Endothelial cell of umbilical vein (primary cell): ENCODE results near the gene ITFG1. TPM values are rescaled to one million over a fixed set of nuclear protein-coding genes. Genes with fewer than 3 reads are reported as not detected.

Experiments
- BruUV-seq: library from RNA; stranded (reverse); fragments of 400-500 nt; replicated peaks from 2 replicates; lab custom pipeline; 2021; lab: Mats Ljungman, UMichigan
- CTCF ChIA-PET: fragments of 300-600, 350-600 bp; sonication (Branson Sonifier 250); formaldehyde crosslinking; loops from one replicate; lab custom pipeline; 2021; ENCODE audit warnings: antibody characterized with exemption, inconsistent platforms; lab: Charles Lee
- POLR2A ChIA-PET: fragments of 300-600, 350-600 bp; sonication (Branson Sonifier 250); formaldehyde crosslinking; loops from one replicate; lab custom pipeline; 2021; ENCODE audit warnings: antibody characterized with exemption, inconsistent platforms; lab: Charles Lee
- DNase-seq: peaks from one replicate; pipeline ENCODE4 v3.0.0-alpha.2; 2011; ENCODE audit warnings: low read depth, low spot score
- FAIRE-seq: peaks from 2 replicates; lab custom pipeline; 2011; peaks lifted over from hg19 to GRCh38; lab: Jason Lieb, UNC
- H2AFZ ChIP-seq: 2 replicates; pipeline ENCODE4 v1.6.0; 2012; ENCODE audit warnings: low read depth, low read length, control low read depth, inconsistent platforms
- H3K27ac ChIP-seq: 2 replicates; pipeline ENCODE4 v1.5.1; 2011; ENCODE audit warnings: low read depth, mild to moderate bottlenecking, control low read depth, low read length, moderate library complexity; ENCODE audit not compliant: insufficient read depth
- H3K27me3 ChIP-seq, 2 experiments: 2 replicates each; pipeline versions ENCODE4 v1.6.0 to v1.6.1; 2011; ENCODE audit warnings: low read length in 2 of 2, mixed read lengths in 1 of 2; ENCODE audit not compliant: control insufficient read depth in 2 of 2, insufficient read depth in 2 of 2
- H3K36me3 ChIP-seq, 2 experiments: 2 replicates in 1 of 2; 3 replicates in 1 of 2; pipeline ENCODE4 v1.5.1; 2011; ENCODE audit warnings: low read length in 2 of 2, mild to moderate bottlenecking in 1 of 2, moderate library complexity in 1 of 2; ENCODE audit not compliant: control insufficient read depth in 2 of 2, insufficient read depth in 2 of 2; ENCODE audit errors: extremely low read depth in 1 of 2
- H3K4me1 ChIP-seq: 3 replicates; pipeline ENCODE4 v1.5.1; 2011; ENCODE audit warnings: mild to moderate bottlenecking, low read length; ENCODE audit not compliant: control insufficient read depth, insufficient read depth; ENCODE audit errors: extremely low read depth
- H3K4me2 ChIP-seq: 2 replicates; pipeline ENCODE4 v1.6.1; 2011; ENCODE audit warnings: low read length, control low read depth, mixed read lengths; ENCODE audit not compliant: insufficient read depth
- H3K4me3 ChIP-seq, 3 experiments: fragments of 200-600 bp in 1 of 3; sonication (generic), shearing (Covaris generic) in 1 of 3; replicated peaks in 1 of 3; 2 replicates each; pipeline ENCODE4 v1.5.1; 2011 to 2016; ENCODE audit warnings: control low read depth in 3 of 3, low read length in 3 of 3, mild to moderate bottlenecking in 2 of 3, inconsistent platforms in 1 of 3, low read depth in 1 of 3, moderate library complexity in 1 of 3; ENCODE audit not compliant: insufficient read depth in 1 of 3
- H3K79me2 ChIP-seq: 2 replicates; pipeline ENCODE4 v1.6.0; 2012; ENCODE audit warnings: low read length, inconsistent platforms; ENCODE audit not compliant: control insufficient read depth, insufficient read depth
- H3K9ac ChIP-seq: replicated peaks from 2 replicates; pipeline ENCODE3; 2011; ENCODE audit warnings: low read length, control low read depth; ENCODE audit not compliant: insufficient read depth; ENCODE audit errors: extremely low read depth
- H3K9me1 ChIP-seq: replicated peaks from 3 replicates; pipeline ENCODE4 v1.6.0; 2011; ENCODE audit warnings: mild to moderate bottlenecking, low read length; ENCODE audit not compliant: control insufficient read depth, insufficient read depth; ENCODE audit errors: extremely low read depth
- H3K9me3 ChIP-seq: replicated peaks from 2 replicates; pipeline ENCODE4 v1.5.1; 2012; ENCODE audit warnings: low read length, inconsistent platforms; ENCODE audit not compliant: control insufficient read depth, insufficient read depth
- H4K20me1 ChIP-seq: replicated peaks from 2 replicates; pipeline ENCODE3; 2011; ENCODE audit warnings: mild to moderate bottlenecking, low read length; ENCODE audit not compliant: control insufficient read depth, insufficient read depth; ENCODE audit errors: extremely low read depth
- FOS ChIP-seq: IDR thresholded peaks from 2 replicates; pipeline ENCODE4 v1.6.1; 2011; ENCODE audit warnings: mild to moderate bottlenecking, low read length, moderate library complexity, borderline replicate concordance; ENCODE audit not compliant: insufficient read depth
- GATA2 ChIP-seq: IDR thresholded peaks from 2 replicates; pipeline ENCODE4 v1.7.0; 2011; ENCODE audit warnings: low read depth, mild to moderate bottlenecking, moderate library complexity, mixed read lengths, low read length; ENCODE audit not compliant: insufficient read length, insufficient read depth
- JUN ChIP-seq: IDR thresholded peaks from 2 replicates; pipeline ENCODE4 v1.6.1; 2011; ENCODE audit warnings: borderline replicate concordance, low read depth; ENCODE audit not compliant: insufficient read length, insufficient read depth
- MYC ChIP-seq: IDR thresholded peaks from one replicate; pipeline ENCODE4 v1.6.1; 2011; ENCODE audit warnings: mild to moderate bottlenecking, low read depth, low read length
- POLR2A ChIP-seq: IDR thresholded peaks from 2 replicates; pipeline ENCODE4 v1.6.1; 2012; ENCODE audit warnings: low read depth, mild to moderate bottlenecking, control low read depth, low read length
- dilution Hi-C: fragments of 300-500 bp; cut with MboI; formaldehyde crosslinking; loops from one replicate; pipeline ENCODE4 v1.15.0; 2019; ENCODE audit warnings: low sequenced_read_pairs; ENCODE audit not compliant: extremely low pct_ligation_motif_present
- intact Hi-C: fragments of 100-400 bp; cut with micrococcal nuclease; formaldehyde crosslinking; loops from one replicate; pipeline ENCODE4 v1.10.0; 2022
- polyA plus RNA-seq, 4 experiments: library from polyadenylated mRNA; depleted of rRNA in 3 of 4; stranded (reverse) in 3 of 4; unstranded in 1 of 4; fragments of >200 nt; gene quantifications; 2 replicates each; pipeline versions ENCODE4 v1.2.1 to v1.2.3, GENCODE V29; 2011 to 2012; ENCODE audit warnings: missing spikeins in 1 of 4
- total RNA-seq: library from RNA; stranded (reverse); gene quantifications from 2 replicates; pipeline ENCODE4 v1.2.3, GENCODE V29; 2021
- TF ChIP-seq, protein P1 (sequence below), 2 donors: IDR thresholded peaks; 1 replicate in 1 of 2; 2 replicates in 1 of 2; pipeline ENCODE4 v1.5.1; 2011; ENCODE audit warnings: low read length in 2 of 2, mild to moderate bottlenecking in 2 of 2, moderate library complexity in 2 of 2, control low read depth in 1 of 2, inconsistent platforms in 1 of 2, low read depth in 1 of 2; ENCODE audit not compliant: insufficient read depth in 1 of 2; ENCODE audit errors: extremely low read depth in 1 of 2

The ITFG1 gene
- total and polyA plus RNA-seq, 2 donors (not counting 3 experiments of a cell fraction or from before 2014, with no cell fraction given) = 32.1 to 44.2 TPM

DNA sequence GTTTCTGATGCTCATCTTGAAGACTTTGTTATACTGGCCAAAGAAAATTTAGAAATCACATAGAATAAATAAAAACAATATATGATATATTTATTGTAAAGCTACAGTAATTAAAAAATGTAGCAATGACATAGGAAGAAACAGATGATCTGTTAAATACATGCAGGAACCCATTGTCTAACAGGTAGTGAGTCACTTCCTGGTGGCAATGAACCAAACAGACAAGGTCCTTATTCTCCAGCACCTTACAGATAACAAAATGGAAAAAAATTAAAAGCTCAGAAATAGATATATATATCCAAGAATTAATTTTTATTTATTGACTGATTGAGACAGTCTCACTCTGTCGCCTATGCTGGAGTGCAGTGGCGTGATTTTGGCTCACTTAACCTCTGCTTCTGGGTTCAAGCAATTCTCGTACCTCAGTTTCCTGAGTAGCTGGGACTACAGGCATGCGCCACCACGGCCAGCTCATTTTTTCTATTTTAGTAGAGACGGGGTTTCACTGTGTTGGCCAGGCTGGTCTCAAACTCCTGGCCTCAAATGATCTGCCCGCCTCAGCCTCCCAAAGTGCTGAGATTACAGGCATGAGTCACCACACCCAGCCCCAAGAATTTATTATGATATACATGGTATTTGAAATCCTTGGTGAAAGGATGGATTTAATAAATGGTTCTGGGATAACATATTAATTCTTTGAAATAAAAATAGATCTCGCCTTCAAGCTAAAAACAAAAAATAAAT lies 324.6 kb downstream of the ITFG1 start:
- Histone ChIP-seq H3K79me2 (peaks cover 29% of the 10 kb centered on the region), H2AFZ (no peak overlapping the region), H3K9me1 (no peaks in the 10 kb centered on the region), H3K27me3 (no peaks in the 10 kb centered on the region), H3K4me2 (peak overlapping the region; percentile 58), H3K36me3 (no peaks in the 10 kb centered on the region), H3K4me1 (peaks cover 33% of the 10 kb centered on the region), H3K4me3 (peak overlapping the region in 1 of 3 experiments; percentile 24), H4K20me1 (no peaks in the 10 kb centered on the region), H3K9me3 (no peaks in the 10 kb centered on the region), H3K9ac (peak overlapping the region; percentile 38), H3K27ac (peak overlapping the region; percentile 92)
- ChIA-PET POLR2A (interaction anchor here (0.6 to 1.5 kb wide), 2 partner anchors 17 to 98 kb away, joined by 3 to 6 read pairs; no protein-coding TSS in a partner anchor), CTCF (interaction anchor here (0.8 to 3.9 kb wide), 11 partner anchors 8 to 1029 kb away, joined by 3 to 40 read pairs (median 6); partner anchors contain the start of gene NETO2)
- dilution Hi-C loops = no loop called here
- TSS peak; percentile 49 for BruUV-seq
- peak; percentile 91 for DNase-seq
- intact Hi-C loops = loop anchor here (1.0 kb wide), 1 partner anchor 99 kb away; no protein-coding TSS in a partner anchor
- peak; percentile 72 for FAIRE-seq
- no peak for TF ChIP-seq POLR2A
- TF ChIP-seq MYC = no peak
- peak; percentile 89 for TF ChIP-seq JUN
- peak; percentile 40 for TF ChIP-seq GATA2
- peak; percentile 45 for TF ChIP-seq FOS
- TF ChIP-seq, protein P1, sequence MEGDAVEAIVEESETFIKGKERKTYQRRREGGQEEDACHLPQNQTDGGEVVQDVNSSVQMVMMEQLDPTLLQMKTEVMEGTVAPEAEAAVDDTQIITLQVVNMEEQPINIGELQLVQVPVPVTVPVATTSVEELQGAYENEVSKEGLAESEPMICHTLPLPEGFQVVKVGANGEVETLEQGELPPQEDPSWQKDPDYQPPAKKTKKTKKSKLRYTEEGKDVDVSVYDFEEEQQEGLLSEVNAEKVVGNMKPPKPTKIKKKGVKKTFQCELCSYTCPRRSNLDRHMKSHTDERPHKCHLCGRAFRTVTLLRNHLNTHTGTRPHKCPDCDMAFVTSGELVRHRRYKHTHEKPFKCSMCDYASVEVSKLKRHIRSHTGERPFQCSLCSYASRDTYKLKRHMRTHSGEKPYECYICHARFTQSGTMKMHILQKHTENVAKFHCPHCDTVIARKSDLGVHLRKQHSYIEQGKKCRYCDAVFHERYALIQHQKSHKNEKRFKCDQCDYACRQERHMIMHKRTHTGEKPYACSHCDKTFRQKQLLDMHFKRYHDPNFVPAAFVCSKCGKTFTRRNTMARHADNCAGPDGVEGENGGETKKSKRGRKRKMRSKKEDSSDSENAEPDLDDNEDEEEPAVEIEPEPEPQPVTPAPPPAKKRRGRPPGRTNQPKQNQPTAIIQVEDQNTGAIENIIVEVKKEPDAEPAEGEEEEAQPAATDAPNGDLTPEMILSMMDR (IDR thresholded peaks at IDR 0.05; ENCODE audit: extremely low read depth in 1 of 2, insufficient read depth in 1 of 2, low read depth in 1 of 2, low read length in 2 of 2) = no peak
